ENCODE data around the gene GRK3.
"Not testable (repeated sequence)": the region's sequence is repeated elsewhere in the genome, so short reads cannot be mapped to it uniquely, and the experiment has no call there.

The GRK3 gene

DNA sequence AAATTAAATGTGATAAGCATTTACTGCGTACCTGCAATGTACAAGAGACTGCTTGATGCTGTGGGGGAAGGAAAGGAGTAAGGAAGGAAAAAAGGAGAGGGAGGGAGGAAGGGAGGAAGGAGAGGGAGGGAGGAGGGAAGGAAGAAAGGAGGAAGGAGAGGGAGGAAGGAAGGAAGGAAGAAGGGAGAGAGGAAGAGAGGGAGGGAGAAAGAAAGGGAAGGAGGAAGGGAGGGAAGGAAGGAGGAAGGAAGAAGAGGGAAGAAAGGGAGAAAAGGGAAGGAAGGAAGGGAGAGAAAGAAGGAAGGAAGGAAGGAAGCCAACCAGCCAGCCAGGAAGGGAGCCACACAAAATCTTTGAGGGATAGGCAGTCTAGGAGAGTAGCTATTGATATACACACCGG lies 133.5 kb downstream of the GRK3 start:
- Histone ChIP-seq H3K4me1 (ENCODE audit: control insufficient read depth, insufficient read depth, low read length) (no peaks in the 10 kb centered on the region), H3K4me3 (ENCODE audit: low read length) (no peak overlapping the region), H3K9ac (ENCODE audit: low read length) (no peak overlapping the region), H3K9me3 (ENCODE audit: control insufficient read depth, low read length) (no peaks in the 10 kb centered on the region), H3K36me3 (ENCODE audit: control insufficient read depth, insufficient read depth, low read length) (no peaks in the 10 kb centered on the region), H3K27me3 (ENCODE audit: control insufficient read depth, insufficient read depth, low read length) (no peaks in the 10 kb centered on the region)

DNA sequence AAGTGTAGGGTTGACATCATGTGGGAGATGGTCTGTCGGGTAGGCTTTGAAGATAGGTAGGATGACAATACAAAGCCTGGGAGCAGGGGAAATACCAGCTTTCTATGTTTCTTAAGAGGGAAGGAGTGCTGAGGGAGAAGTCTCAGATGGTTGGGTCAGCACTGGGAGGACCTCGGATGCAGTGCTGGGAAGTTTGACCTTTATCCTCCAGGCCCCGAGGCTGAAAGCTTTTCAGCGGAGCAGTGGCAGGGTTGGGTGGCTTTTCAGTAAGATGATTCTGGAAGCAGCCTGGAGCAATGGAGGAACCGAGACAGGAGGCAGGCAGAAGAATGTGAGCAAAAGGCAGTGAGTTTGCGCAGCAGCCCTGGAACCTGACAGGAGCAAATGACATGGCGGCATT lies 134.0 kb downstream of the GRK3 start:
- Histone ChIP-seq H3K4me1 (ENCODE audit: control insufficient read depth, insufficient read depth, low read length) (no peaks in the 10 kb centered on the region), H3K36me3 (ENCODE audit: control insufficient read depth, insufficient read depth, low read length) (no peaks in the 10 kb centered on the region), H3K27me3 (ENCODE audit: control insufficient read depth, insufficient read depth, low read length) (no peaks in the 10 kb centered on the region), H3K9ac (ENCODE audit: low read length) (no peak overlapping the region), H3K4me3 (ENCODE audit: low read length) (no peak overlapping the region), H3K9me3 (ENCODE audit: control insufficient read depth, low read length) (no peaks in the 10 kb centered on the region)

DNA sequence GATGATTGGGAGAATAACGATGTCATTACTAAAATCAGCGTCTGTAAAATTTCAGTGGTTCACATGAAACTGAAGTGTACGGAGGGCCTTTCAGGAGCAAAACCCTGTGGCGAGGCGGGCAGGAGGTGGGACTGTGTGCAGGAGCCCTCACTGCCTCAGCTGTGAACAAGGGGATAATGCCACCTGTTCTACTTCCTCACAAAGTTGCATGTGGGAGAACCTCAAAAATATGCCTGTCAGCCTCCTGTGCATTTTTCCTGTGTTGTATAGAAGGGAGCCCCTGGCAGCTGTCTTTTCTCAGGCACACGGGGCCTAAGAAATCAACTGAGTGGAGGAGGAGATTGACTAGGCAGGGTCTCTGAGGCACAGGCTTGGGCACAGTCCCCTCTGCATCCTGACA lies 134.5 kb downstream of the GRK3 start:
- Histone ChIP-seq H3K36me3 (ENCODE audit: control insufficient read depth, insufficient read depth, low read length) (no peaks in the 10 kb centered on the region), H3K4me3 (ENCODE audit: low read length) (no peak overlapping the region), H3K9me3 (ENCODE audit: control insufficient read depth, low read length) (no peaks in the 10 kb centered on the region), H3K27me3 (ENCODE audit: control insufficient read depth, insufficient read depth, low read length) (no peaks in the 10 kb centered on the region), H3K9ac (ENCODE audit: low read length) (no peak overlapping the region), H3K4me1 (ENCODE audit: control insufficient read depth, insufficient read depth, low read length) (no peaks in the 10 kb centered on the region)

DNA sequence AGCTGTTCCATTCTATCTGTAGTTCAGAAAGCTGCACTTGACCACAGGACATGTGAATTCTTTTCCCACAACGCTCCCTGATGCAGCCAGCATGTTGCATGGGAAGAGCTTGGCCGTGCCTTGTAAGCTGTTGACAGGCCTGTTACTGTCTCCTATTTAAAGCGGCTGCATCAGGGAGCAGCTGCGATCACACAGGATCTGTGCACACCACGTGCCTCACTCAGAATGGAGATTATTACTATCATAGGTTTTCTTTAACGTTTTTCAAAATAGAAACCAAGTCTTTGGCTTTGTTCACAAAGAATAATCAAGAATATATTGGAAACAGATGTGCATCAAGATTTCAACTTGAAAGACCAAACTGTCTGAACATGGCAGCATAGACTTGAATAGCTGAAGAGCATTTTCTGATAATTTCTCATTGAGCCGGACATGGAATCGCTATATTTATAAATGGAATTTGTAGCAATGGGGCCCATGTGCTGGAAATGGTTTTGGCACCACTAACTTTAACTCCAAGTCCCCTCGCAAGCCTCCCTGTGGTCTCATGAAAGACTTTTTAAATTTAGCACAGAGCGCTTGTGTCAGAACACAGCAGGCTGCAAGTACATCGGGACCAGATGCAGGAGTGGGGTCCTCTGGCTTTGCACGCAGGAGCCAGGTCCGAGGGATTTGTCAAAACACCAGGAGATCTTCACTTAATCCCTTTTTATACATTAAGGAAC lies 136.7 kb downstream of the GRK3 start:
- Histone ChIP-seq H3K4me1 (ENCODE audit: control insufficient read depth, insufficient read depth, low read length) (no peaks in the 10 kb centered on the region), H3K4me3 (ENCODE audit: low read length) (no peak overlapping the region), H3K36me3 (ENCODE audit: control insufficient read depth, insufficient read depth, low read length) (no peaks in the 10 kb centered on the region), H3K27me3 (ENCODE audit: control insufficient read depth, insufficient read depth, low read length) (no peaks in the 10 kb centered on the region), H3K9me3 (ENCODE audit: control insufficient read depth, low read length) (no peaks in the 10 kb centered on the region), H3K9ac (ENCODE audit: low read length) (no peak overlapping the region)

DNA sequence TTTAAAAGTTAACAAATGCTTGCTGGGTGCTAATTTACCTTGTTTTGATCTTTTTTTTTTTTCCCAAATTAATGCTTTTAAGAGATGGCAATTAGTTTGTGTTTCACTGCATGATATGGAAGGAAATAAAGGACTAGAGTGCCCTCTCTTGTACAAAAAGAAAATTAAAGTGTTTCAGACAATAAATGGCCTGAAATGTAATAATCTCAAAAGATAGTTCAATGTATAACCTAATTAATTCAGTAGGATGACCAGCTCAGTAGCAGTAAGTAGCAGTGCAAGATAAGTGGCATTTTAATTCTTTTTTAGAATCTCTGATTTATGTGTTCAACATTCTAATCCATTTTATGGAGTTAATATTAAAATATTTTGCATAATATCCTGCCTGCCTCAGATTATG lies 137.6 kb downstream of the GRK3 start:
- Histone ChIP-seq H3K36me3 (ENCODE audit: control insufficient read depth, insufficient read depth, low read length) (no peaks in the 10 kb centered on the region), H3K9ac (ENCODE audit: low read length) (no peak overlapping the region), H3K9me3 (ENCODE audit: control insufficient read depth, low read length) (no peaks in the 10 kb centered on the region), H3K27me3 (ENCODE audit: control insufficient read depth, insufficient read depth, low read length) (no peaks in the 10 kb centered on the region), H3K4me1 (ENCODE audit: control insufficient read depth, insufficient read depth, low read length) (no peaks in the 10 kb centered on the region), H3K4me3 (ENCODE audit: low read length) (no peak overlapping the region)

DNA sequence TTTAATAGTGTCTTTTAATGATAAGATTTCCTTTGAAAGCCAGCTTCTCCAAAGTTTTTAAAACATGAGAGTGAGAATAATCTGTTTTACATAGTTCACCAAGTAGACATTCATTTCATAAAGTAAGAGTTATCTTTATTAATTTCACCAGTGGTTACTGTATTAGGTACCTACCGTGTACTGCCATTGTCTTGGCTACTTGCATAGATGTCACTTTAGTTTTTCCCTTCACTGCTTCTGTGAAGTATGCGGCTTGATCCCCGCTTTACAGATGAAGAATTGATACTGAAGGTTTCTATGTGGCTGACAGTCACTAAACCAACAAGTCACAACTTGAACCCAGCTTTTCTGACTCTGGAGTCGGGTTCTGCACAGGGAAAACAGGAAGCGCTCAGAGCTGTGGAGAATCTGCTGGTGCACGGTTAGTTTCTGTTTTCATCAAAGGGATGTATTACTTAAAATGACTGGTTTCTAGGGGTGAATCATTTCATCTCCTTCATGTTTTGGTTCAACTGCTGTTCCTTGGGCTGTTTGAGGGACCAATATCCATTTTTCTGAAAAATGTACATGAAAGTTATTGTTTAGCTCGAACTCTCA lies 138.2 kb downstream of the GRK3 start:
- no peaks in the 10 kb centered on the region for H3K4me1 ChIP-seq (ENCODE audit: control insufficient read depth, insufficient read depth, low read length)
- H3K27me3 ChIP-seq (ENCODE audit: control insufficient read depth, insufficient read depth, low read length) = no peaks in the 10 kb centered on the region
- no peaks in the 10 kb centered on the region for H3K36me3 ChIP-seq (ENCODE audit: control insufficient read depth, insufficient read depth, low read length)
- H3K4me3 ChIP-seq (ENCODE audit: low read length) = no peak overlapping the region
- H3K9me3 ChIP-seq (ENCODE audit: control insufficient read depth, low read length) = no peaks in the 10 kb centered on the region
- no peak overlapping the region for H3K9ac ChIP-seq (ENCODE audit: low read length)

DNA sequence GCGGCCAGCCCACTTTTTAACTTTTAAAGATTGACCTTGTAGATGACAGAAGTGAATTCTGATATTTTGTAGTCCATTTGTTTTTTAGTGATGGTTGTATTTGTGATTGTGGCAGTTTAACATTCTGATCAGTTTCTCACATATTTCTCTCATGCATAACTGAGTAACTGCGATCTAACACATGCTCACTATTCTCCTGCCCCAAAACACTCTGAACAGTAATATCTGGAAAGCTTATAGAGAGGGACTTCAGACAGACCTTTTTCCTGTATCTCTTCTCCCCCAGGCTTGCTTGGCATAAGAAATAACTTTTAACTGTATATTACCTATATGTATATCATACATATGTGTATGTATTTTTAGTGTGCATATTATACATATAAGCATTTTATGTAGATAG lies 140.2 kb downstream of the GRK3 start:
- H3K36me3 ChIP-seq (ENCODE audit: control insufficient read depth, insufficient read depth, low read length) = no peaks in the 10 kb centered on the region
- no peak overlapping the region for H3K4me3 ChIP-seq (ENCODE audit: low read length)
- no peaks in the 10 kb centered on the region for H3K9me3 ChIP-seq (ENCODE audit: control insufficient read depth, low read length)
- no peaks in the 10 kb centered on the region for H3K27me3 ChIP-seq (ENCODE audit: control insufficient read depth, insufficient read depth, low read length)
- H3K9ac ChIP-seq (ENCODE audit: low read length) = no peak overlapping the region
- no peaks in the 10 kb centered on the region for H3K4me1 ChIP-seq (ENCODE audit: control insufficient read depth, insufficient read depth, low read length)

DNA sequence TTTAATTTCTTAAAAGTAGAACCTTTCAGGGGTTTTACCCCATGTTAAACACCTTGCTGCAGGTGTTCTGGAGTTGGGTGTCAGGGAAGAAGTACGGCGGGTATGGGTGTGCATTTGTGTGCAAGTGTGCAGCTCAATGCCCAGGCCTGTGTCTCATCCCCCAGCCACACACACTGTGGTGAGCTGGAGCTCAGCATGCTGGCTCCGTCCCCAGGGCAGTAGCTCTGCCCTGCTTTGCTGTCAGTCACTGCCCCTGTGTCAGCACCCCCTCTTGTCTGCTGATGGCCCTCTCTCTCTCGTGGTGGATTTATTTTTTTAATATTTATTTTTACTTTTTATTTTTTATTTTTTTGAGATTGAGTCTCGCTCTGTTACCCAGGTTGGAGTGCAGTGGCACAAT lies 141.7 kb downstream of the GRK3 start:
- no peaks in the 10 kb centered on the region for H3K4me1 ChIP-seq (ENCODE audit: control insufficient read depth, insufficient read depth, low read length)
- H3K9me3 ChIP-seq (ENCODE audit: control insufficient read depth, low read length) = no peaks in the 10 kb centered on the region
- H3K27me3 ChIP-seq (ENCODE audit: control insufficient read depth, insufficient read depth, low read length) = no peaks in the 10 kb centered on the region
- no peaks in the 10 kb centered on the region for H3K36me3 ChIP-seq (ENCODE audit: control insufficient read depth, insufficient read depth, low read length)
- H3K9ac ChIP-seq (ENCODE audit: low read length) = no peak overlapping the region
- no peak overlapping the region for H3K4me3 ChIP-seq (ENCODE audit: low read length)

DNA sequence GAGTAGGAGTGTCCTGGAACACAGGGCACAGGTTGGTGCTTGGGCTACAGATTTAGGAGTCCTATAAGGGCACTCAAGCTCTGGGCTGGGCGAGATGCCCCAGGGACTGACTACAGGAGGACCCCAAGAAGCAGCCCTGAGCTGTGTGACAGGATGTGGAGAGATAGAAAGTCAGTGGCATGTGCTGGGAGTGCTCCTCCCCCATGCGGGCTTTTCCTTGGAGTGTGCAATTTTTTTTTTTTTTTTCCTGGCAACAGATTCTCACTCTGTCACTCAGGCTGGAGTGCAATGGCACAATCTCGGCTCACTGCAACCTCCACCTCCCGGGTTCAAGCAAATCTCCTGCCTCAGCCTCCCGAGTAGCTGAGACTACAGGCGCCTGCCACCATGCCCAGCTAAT lies 144.0 kb downstream of the GRK3 start:
- H3K9ac ChIP-seq (ENCODE audit: low read length); H3K36me3 ChIP-seq (ENCODE audit: control insufficient read depth, insufficient read depth, low read length); H3K4me1 ChIP-seq (ENCODE audit: control insufficient read depth, insufficient read depth, low read length); H3K4me3 ChIP-seq (ENCODE audit: low read length); H3K27me3 ChIP-seq (ENCODE audit: control insufficient read depth, insufficient read depth, low read length); H3K9me3 ChIP-seq (ENCODE audit: control insufficient read depth, low read length): not testable (repeated sequence)

DNA sequence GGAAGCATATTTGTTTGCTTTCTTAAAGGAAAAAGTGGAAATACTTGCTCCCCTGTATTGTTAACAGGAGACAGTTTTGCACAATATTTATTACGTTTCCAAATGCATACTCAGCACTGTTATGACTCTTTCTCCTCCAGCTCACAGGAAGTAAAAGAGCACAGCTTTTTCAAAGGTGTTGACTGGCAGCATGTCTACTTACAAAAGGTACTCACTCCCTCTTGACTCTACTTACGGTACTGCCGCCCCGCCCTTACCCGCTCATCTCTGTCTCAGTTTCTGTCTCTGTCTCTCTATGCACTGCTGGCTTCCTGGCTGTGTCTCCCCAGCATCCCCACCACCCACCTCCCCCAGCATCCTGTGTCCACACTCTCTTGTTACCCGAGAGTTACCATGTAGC lies 145.3 kb downstream of the GRK3 start:
- Histone ChIP-seq H3K36me3 (ENCODE audit: control insufficient read depth, insufficient read depth, low read length) (no peaks in the 10 kb centered on the region), H3K9ac (ENCODE audit: low read length) (no peak overlapping the region), H3K27me3 (ENCODE audit: control insufficient read depth, insufficient read depth, low read length) (no peaks in the 10 kb centered on the region), H3K4me3 (ENCODE audit: low read length) (no peak overlapping the region), H3K9me3 (ENCODE audit: control insufficient read depth, low read length) (no peaks in the 10 kb centered on the region), H3K4me1 (ENCODE audit: control insufficient read depth, insufficient read depth, low read length) (no peaks in the 10 kb centered on the region)

DNA sequence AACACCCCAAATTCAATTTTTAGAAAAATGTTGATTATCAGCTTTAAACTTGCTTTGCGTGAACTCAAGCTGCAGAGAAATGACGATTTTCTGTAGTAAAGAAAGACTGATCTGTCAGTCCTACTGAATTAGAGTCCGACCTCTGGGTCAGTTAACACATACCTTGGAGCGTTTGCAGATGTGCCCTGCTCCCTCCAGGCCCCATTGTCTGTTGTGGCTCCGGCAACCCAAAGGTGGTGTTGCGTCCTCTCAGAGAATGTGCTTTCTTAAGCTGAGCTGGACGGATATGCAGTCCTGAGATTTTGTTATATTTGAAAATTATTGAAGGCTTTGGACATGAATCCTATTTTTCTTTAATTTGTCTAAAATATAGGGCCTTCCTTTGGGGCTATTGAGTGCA lies 146.0 kb downstream of the GRK3 start:
- no peak overlapping the region for H3K4me3 ChIP-seq (ENCODE audit: low read length)
- no peaks in the 10 kb centered on the region for H3K9me3 ChIP-seq (ENCODE audit: control insufficient read depth, low read length)
- no peaks in the 10 kb centered on the region for H3K4me1 ChIP-seq (ENCODE audit: control insufficient read depth, insufficient read depth, low read length)
- H3K36me3 ChIP-seq (ENCODE audit: control insufficient read depth, insufficient read depth, low read length) = no peaks in the 10 kb centered on the region
- no peaks in the 10 kb centered on the region for H3K27me3 ChIP-seq (ENCODE audit: control insufficient read depth, insufficient read depth, low read length)
- no peak overlapping the region for H3K9ac ChIP-seq (ENCODE audit: low read length)

DNA sequence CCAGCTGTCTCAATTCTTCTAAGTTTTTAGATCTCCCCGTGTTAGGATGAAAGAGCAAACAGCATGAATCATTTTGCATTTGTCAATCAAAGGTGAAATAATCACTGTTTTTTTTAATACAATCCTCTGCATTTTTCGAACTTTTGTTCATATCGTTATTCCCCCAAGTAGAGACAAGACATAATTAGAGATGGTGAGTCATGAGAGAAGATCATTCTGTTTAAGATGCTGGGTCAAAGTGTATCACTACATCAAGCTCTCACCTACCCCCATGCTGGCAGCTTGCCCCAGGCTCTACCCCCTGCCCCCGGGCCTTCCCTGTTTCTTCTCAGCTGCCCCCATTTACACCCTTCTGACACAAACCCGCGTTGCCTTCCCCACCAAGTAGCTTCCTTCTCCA lies 147.0 kb downstream of the GRK3 start:
- Histone ChIP-seq H3K9me3 (ENCODE audit: control insufficient read depth, low read length) (no peaks in the 10 kb centered on the region), H3K9ac (ENCODE audit: low read length) (no peak overlapping the region), H3K4me1 (ENCODE audit: control insufficient read depth, insufficient read depth, low read length) (no peaks in the 10 kb centered on the region), H3K4me3 (ENCODE audit: low read length) (no peak overlapping the region), H3K36me3 (ENCODE audit: control insufficient read depth, insufficient read depth, low read length) (no peaks in the 10 kb centered on the region), H3K27me3 (ENCODE audit: control insufficient read depth, insufficient read depth, low read length) (no peaks in the 10 kb centered on the region)

Measured in mucosa of stomach (tissue), 1 donor.